Body of pancreas (tissue), 4 donors: ENCODE data around the gene ITGA4.

Experiments used
- CTCF ChIP-seq, 7 experiments: fragments of 450-650 bp in 4 of 7; fragments of 200-600 bp in 3 of 7; sonication (generic) in 3 of 7; IDR thresholded peaks; one replicate each; pipeline ENCODE4 v1.5.1; 2016 to 2019; ENCODE audit warnings: antibody characterized with exemption in 7 of 7
- POLR2A ChIP-seq, 3 donors: fragments of 450-650 bp; IDR thresholded peaks; one replicate each; pipeline ENCODE4 v1.6.1; 2016; ENCODE audit warnings: antibody characterized with exemption in 3 of 3, mild to moderate bottlenecking in 2 of 3

- no peak for TF ChIP-seq CTCF (IDR thresholded peaks at IDR 0.05)
- TF ChIP-seq POLR2A (IDR thresholded peaks at IDR 0.05): no peak
Measured at GRCh38 chr2:181419129-181419855, 37.9 kb upstream of the ITGA4 start.
